ENCODE data around the gene NUP62.

Gene NUP62

GRCh38 chr19:49895566-49896297 is 33.6 kb downstream of the NUP62 start:
- DNase-seq: no peak

DNA sequence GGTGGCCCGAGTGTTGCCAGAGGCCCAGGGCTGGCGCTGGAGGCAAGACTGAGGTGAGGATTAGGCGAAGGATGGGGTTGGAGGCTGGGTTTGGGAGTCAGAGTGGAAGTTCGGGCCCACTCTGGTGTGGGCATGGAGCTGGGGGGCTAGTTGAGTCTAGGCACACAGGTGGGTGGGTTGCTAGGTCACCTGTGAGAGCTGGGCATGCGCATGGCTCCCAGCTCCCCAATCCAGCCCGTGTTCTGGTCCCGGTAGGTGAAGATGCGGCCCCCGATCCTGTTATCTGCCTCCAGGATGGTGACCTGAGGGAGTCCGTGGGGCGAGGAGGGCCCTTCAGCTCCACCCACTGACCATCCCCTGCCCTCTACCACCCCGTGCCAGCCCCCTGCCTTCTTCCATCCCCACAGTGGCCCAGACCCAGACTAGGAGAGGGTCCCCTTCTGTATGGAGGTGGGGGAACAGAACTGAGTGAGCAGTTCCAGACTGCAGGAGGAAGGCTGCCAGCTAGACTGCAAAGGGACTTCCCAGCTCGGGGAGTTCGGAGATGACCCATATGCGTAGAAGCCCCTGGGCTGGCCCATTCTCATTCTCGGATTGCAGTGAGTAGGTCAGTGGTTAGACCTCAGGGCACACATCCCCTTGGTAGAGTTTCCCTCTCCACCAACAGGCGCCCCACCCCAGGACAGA is 34.3 kb downstream of the NUP62 start:
- DNase-seq: no peak

- no peak for DNase-seq
These were observed 35.2 kb downstream of the NUP62 start for GRCh38 chr19:49894011-49894664.

GRCh38 chr19:49892716-49893115 is 36.6 kb downstream of the NUP62 start:
- DNase-seq: no peak

GRCh38 chr19:49891393-49891792 is 37.9 kb downstream of the NUP62 start:
- DNase-seq: no peak

DNA sequence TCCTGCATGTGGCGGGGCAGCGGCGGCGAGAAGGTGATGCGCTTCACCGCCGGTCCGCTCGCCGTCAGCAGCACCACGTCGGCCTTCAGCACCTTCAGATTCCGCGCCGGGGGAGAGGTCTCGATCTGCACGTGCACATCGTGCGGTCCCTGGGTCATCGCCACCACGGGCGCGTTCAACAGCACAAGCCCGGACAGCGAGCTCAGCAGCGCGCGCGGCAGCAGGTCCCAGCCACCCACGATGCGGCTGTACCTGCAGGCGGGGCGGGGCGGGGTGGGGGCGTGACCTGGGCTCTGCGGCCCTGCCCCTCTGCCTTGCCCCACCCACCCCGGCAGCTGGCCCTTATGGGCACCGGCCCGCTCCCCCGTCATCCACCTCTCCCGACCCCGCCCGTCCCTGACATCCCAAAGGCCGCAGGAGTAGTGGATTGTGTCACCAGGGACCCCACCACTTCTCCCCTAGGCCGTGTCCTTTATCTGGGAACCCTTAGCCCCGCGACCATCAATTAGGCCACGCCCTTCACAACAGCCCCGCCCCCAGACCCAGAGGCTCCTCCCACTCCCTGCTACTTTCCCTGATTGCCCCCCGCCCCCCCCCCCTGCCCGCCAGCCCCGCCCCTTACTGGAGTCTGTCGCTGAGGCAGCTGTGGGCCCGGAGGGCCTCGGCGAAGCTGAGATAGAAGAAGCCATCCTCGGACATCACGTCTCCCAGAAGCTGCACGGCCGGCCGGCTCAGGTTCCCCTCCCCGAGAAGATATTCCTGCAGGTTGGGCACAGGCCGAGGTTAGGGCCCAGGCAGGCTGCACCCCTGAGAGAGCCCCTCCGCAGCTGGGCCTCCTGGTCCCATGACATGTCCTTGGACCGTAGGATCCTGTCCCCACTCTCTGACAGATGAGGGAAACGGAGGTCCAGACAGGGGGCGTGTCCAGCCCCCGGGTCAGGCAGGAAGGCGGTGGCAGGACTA is 38.7 kb downstream of the NUP62 start:
- DNase-seq: peak; percentile 58

GRCh38 chr19:49889687-49890348 is 39.5 kb downstream of the NUP62 start:
- DNase-seq: peak; percentile 51

DNA sequence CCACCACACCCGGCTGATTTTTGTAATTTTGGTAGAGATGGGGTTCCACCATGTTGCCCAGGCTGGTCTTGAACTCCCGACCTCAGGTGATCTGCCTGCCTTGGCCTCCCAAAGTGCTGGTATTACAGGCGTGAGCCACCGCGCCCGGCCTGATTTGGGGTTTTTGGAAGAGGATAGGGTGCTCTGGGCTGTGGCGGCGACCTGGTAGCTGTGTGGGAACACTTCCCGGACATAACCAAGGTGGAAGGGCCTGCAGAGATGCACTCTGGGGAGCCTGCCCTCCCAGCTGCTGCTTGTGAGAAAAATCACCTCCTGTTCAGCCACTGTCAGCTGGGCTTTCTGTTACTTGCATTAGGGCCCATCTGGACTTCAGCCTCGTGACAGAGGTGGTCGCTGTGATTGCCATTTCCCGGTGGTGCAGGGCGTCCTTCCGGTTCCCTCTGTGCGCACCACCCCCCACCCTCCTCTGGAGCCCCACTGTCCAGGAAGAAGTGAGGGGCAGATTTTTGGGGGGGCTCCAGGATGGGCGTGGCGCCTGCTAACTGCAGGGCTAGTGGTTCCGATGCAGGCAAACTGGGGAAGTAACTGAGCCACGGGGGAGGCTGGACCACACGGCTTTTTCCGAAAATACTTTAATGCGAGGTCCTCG is 40.1 kb downstream of the NUP62 start:
- DNase-seq: no peak

- DNase-seq: no peak
These were observed 40.8 kb downstream of the NUP62 start for GRCh38 chr19:49888510-49888824.

DNA sequence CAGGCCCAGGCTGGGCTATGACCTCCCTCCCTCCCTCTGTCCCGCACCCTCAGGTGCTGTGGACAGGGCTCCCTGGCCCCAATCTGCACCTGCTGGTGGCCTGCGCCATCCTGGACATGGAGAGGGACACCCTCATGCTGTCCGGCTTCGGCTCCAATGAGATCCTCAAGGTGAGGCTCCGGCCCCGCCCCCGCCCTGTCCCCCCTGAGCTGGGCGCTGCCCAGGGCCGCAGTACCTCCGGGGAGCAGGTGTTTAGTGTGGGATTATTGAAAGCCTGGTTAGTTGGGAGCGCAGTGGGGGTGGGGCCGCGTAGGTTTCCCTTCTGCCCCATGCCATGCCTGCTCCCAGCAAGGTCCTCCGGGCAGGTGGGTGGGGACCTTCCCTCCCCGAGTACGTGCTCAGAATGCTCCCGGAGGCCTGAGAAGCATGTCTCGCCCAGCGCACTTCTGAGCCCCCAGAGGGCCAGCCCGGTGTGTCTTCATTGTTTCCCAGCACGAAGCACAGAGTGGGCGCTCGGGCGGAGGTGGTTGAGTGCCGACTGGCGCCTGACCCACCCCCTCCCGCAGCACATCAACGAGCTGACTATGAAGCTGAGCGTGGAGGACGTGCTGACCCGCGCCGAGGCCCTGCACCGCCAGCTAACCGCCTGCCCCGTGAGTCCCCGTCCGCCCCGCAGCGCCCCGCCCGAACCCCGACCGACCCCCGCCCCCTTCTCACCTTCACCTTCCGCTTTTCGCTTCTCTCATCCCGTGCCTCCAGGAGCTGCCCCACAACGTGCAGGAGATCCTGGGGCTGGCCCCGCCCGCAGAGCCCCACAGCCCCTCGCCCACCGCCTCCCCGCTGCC is 41.4 kb downstream of the NUP62 start:
- DNase-seq: no peak

DNA sequence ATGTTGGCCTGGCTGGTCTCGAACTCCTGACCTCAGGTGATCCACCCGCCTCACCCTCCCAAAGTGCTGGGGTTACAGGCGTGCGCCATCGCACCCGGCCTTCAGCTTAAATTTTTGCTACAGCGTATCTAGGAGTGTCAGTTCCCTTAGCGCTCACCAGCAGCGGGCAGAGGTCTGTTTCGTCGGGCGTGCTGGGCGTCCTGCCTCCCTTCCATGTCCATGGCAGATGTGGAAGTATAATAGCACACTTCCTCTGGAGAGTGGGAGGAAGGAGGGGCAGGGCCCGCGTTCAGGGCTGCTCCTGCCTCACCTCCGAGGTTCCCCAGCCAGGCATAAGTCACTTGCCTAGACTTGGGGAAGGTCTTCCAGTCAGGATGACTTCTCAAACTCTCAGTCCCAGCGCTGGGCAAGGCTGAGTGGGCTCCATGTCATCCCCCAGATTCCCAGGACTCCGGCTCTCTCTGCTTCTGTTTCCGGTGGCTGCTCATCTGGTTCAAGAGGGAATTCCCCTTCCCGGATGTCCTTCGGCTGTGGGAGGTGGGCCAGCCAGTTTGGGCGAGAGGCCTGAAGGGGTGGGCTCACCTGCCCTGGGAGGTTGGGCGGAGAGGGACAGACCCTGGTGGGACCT is 42.2 kb downstream of the NUP62 start:
- no peak for DNase-seq

DNA sequence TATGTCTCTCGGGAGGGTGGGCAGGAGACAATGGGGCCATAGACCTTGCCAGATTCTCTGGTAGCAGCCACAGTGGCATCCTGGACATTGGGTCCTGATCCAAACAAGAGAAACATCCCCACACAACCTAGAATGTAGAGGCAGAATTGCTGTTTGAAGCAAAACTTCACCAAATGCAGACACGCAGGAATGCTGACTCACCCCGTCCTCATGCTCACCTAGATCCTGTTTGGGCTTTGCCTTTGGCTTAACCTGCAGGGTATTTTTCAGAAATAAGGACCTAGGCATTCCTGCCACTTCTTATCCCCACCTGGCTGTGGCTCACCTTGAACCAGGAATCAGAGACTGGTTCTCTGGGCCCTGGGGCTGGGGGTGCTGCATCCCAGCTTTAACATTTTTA is 44.5 kb downstream of the NUP62 start:
- DNase-seq: no peak

- DNase-seq: no peak
These were observed 45.2 kb downstream of the NUP62 start for GRCh38 chr19:49884109-49884508.

DNA sequence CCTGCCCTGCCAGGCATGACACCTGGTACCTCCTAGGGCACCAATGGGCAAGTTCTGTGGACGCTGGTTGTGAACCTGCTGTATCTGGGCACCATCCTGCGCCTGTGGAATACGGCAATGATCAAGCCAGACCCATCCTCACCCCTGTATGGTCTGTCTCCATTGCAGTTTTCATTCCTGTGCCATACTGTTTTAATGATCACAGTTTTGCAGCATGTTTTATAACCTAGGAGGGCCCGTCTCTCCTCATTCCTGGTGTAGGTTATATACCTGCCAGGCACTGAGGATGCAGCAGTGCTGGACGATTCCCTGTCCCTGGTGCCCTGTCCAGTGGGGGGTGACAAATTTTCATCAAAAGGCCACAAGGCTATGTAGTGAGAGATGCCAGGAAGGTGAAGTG is 46.2 kb downstream of the NUP62 start:
- DNase-seq: no peak

- no peak for DNase-seq
These were observed 46.7 kb downstream of the NUP62 start for GRCh38 chr19:49882643-49883042.

- DNase-seq: no peak
These were observed 47.5 kb downstream of the NUP62 start for GRCh38 chr19:49881672-49882394.

- DNase-seq: no peak
These were observed 48.1 kb downstream of the NUP62 start for GRCh38 chr19:49881186-49881585.

DNA sequence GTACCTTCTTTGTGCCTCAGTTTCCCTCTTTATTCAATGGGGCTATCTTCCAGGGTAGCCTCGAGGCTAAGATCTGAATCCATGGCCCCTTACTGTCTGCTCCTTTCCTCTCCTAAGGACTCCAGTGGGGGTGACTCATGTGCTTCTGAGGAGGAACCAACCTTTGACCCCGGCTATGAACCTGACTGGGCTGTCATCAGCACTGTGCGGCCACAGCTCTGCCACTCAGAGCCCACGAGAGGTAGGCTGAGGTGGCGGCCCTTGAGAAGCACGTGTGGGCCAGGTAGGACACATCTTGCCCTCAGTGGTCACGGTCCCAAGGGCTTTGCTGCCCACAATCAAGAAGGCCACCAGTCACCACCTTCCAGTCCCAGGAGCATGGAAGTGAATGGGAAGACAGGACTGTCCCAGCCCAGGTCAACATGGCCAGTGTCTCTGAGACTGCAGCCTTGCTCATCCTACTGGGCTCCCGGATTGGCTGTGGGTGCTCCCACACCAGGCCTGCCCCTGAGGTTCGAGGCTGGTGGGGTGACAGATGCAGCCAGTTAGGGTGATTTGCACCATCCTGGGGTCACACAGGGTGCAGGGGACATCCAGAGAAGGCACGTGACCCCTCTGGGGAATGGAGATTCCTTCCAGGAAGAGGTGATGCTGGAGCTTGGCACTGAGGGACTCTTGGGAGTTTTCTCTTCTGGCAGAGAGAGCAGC is 49.0 kb downstream of the NUP62 start:
- DNase-seq: no peak

All from effector CD8-positive, alpha-beta T cell (primary cell).